GM20431 (cell line): ENCODE measurements around the gene PDE1C.

Experiments
- in situ Hi-C: fragments of 300-500 bp; cut with MseI, MboI; formaldehyde crosslinking; loops from one replicate; pipeline ENCODE4 v1.15.0; 2020; ENCODE audit warnings: low sequenced_read_pairs; ENCODE audit not compliant: unreplicated experiment

Gene PDE1C

DNA sequence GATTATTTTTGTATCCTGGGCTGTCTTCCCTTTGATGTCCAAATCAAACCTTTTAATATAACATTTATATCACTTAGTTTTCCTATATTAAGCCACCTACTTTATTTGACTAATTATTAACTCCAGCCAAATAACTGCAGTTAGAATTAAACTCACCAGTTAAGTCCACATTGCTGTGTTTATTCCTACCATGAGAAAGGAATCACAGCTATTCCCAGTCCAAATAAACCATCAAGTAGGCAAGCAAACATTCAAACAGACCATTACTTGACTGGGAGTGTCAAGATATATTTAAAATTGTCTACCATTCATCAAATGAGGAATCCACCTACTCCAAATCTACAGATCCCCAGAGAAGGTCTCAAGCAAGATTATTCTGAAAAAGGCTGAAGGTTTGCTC is 22.4 kb downstream of the PDE1C start:
- in situ Hi-C loops: no loop called here

DNA sequence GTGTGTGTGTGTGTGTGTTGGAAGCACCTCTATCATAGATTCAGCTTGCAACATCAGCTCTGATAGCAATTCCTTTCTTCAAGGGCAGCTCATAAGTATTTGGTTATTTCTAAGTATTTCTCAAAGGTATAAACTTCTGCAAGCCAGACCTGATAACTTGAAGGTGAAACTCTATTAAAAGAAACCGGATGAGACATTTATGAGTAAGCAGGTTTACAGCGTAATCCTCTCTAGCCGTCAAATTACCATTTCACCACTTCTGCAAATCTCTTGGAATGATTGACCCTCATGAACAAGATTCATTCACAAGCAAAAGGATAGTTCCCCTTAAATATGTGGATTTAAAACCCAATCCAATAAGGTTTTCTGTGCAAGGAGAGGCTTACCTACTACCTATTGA is 23.1 kb downstream of the PDE1C start:
- in situ Hi-C loops: no loop called here

DNA sequence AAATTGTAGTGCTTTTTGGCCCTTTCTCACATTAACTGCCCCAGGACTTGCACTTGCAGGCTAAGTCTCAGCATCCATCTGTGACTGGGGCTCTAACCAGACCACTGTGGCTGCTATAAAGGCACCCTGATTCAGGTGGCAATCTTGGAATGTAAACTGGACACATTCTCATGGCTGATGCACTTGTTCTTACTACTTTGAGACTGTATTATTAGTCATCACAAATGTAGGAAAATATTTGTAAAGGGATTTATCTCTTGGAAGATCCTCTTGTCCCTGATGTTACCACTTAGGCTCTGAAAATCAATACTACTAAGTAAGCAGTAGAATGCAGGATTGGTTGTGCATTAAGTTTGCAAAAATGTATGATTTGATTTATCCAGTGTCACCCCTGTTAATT is 25.0 kb downstream of the PDE1C start:
- in situ Hi-C loops: no loop called here

GRCh38 chr7:32044739-32045138 is 25.5 kb downstream of the PDE1C start:
- in situ Hi-C loops: no loop called here

DNA sequence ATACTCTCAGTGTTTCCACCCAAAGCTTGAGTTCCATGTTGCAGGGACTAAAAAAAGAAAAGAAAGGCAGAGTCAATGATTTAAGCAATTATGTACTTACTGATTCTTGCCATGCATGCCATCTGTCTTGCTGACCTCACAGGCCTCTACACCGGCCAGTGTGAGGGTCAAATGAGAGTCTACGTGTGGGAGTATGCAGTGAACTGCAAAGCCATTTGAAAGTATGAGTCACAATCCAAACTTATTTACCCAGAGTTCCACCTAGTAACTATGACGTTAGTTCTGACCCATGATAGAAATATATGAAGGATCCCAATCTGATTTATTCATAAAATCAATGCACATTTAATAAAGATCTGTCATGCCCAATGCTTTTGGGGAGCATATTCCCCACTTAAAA is 26.5 kb downstream of the PDE1C start:
- in situ Hi-C loops: no loop called here

- in situ Hi-C loops: no loop called here
Measured at GRCh38 chr7:32042900-32043299, 27.3 kb downstream of the PDE1C start.

DNA sequence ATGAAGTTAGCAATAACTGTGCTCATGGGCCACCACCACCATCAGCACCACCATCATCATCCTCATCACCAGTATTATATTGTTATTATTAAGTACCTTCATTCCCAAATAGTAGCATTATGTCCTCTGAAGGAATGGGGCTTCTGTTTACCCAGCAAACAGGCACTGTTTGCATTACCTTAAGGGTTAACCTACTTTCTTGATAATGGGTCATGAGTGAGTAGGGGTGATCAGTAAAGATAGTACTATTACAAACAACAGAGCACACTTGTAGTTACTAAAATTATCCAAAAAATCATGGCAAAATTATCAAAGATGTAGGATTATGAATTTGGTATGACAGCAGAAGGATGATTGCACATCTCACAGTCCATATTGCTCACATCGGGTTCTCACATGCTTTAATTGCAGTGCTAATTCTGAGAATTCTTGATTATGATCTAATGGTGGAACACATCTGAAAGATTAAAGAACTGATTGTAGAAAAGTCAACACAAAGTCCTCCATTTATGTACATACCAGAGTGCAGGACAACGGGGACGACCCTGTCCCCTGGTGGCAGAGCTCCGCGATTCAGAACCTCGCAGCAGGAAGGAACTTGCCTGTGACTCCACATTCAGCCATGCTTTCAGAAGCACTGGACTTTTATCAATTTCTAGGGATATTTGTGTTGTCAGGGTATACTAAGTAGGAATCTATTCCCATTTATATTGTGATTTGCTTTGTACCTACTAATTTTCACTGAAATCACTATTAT is 31.0 kb downstream of the PDE1C start:
- in situ Hi-C loops: no loop called here

- in situ Hi-C loops: no loop called here
Measured at GRCh38 chr7:32037650-32038198, 32.5 kb downstream of the PDE1C start.

DNA sequence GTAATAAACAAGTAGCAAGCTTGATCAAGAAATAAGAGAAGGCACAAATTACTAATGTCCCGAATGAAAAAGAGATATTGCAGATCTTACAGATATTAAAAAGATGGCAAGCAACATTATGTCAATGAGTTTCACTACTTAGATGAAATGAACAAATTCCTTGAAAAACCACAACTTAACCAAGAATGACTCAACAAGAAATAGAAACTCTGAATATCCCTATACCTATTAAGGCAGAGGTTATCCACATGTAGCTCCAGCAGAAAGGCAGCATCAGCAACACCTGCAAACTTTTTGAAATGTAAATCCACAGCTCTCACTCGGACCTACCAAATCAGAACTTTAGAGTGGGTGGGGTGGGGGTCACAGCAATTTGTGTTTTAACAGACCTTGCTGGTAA is 33.6 kb downstream of the PDE1C start:
- in situ Hi-C loops: no loop called here

DNA sequence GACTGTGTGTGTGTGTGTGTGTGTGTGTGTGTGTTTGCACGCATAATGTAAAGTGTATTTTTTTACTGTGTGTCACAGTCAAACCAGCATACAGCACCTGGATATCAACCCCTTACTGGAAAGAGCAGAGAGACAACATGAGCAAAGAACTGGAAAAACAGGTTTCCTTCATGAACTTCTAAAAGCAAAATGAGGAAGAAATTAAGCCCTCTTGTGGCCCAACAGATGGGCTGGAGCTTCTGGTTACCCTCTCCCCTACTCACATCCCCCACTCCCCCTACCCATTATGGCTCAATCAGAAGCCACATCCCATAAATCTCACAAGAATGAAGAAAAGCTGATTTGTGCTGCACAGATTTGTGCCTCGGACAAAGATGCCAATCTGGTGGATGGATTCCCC is 36.2 kb downstream of the PDE1C start:
- in situ Hi-C loops: no loop called here

DNA sequence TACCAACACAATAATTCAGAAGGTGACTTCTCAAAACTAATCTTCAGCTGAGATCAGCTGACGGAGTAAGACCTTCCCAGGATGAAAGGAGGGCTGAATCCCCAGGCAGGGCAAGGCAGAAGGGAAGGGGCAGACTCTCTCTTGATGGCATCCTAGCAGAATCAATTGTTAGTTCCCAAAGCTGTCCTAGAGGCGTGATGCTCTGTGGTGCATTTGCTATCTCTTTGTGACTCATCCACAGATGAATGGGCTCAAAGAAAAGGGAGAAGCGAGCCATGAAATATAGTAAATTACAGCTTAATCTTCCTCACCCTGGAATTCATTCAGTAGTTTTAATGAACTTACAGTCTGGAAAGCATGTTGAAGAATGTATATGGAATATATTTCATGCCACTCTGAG is 37.2 kb downstream of the PDE1C start:
- in situ Hi-C loops: no loop called here

DNA sequence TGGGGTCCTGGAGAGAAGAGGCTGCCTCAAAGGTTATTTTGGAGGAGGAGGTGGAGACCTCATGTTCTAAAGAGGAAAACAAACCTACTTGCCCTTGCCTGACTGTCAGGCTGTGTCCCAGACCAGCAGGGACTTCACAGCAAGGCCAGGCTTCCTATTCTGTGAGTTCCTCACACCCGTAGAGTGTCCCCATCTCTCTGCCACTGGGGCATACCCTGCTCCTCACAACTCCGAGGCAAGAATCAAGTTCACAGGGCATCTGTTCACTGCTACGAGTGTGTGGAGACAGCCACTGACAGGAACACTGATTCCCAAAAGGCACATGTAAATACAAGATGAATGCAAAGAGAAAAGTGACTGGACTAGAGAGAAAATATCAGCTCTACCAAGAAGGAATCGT is 38.0 kb downstream of the PDE1C start:
- in situ Hi-C loops: no loop called here

GRCh38 chr7:32030904-32031692 is 39.1 kb downstream of the PDE1C start:
- in situ Hi-C loops: no loop called here

GRCh38 chr7:32026083-32026425 is 44.2 kb downstream of the PDE1C start:
- in situ Hi-C loops: no loop called here

DNA sequence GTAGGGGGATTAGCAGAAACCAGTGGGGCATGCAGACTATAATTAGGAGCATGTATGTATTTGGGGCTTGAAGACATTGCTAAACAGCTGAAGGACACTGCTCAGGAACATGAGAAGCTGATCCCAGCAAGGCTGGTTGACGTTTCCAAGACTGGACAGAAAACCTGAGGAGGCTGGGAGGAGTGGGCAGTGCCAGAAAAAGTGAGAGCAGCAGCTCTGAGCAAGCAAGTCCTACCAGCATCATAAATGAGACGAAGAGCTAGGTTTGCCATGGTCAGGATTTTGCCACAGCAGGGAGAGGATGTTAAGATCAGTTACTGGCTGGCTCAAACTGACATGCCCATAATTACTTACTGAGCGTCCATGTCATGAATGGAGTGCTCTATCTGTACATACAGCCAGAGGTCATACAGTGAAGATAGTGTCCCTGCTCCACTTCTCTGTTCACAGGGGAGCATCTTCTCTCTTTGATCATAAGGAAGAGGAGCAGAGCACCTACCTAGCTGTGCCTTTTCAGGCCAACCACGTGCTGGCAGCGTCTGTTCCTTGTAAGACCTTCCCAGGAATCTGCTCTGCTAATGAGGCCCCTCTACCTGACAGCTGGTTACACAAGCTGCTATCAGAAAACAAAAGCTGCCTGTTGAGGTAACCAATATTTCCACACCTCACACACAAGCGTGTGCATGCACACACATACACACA is 44.7 kb downstream of the PDE1C start:
- in situ Hi-C loops: no loop called here

DNA sequence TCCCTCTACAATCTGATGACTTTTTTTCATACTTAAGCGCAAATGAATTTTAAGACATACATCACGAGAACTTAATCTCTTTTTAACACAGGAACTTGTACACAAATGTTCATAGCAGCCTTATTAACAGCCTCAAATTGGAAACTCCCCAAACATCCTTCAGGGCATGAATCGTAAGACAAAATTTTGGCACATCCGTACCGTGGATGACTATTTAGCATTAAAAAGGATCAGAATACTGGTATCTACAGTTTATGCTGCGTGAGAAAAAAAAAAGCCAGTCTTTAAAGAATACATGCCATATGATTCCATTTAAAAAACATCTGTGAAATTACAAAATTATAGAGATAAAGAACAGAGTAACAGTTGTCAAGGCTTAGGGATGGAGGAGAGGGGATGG is 46.8 kb downstream of the PDE1C start:
- in situ Hi-C loops: no loop called here

- in situ Hi-C loops: no loop called here
Measured at GRCh38 chr7:32022966-32023365, 47.2 kb downstream of the PDE1C start.

- in situ Hi-C loops: no loop called here
Measured at GRCh38 chr7:32020551-32021159, 49.6 kb downstream of the PDE1C start.

- in situ Hi-C loops: no loop called here
Measured at GRCh38 chr7:32018845-32019578, 51.2 kb downstream of the PDE1C start.

- in situ Hi-C loops: no loop called here
Measured at GRCh38 chr7:32015133-32015532, 55.1 kb downstream of the PDE1C start.
